ENCODE measurements around the gene KLHL29. TPM values are rescaled to one million over a fixed set of nuclear protein-coding genes. Genes with fewer than 3 reads are reported as not detected.

Gene KLHL29
- total RNA-seq, 2 donors from 2014 or later, result 2.0 to 4.2 TPM

- H3K9me3 ChIP-seq, result peaks cover 0 to 4% of the 10 kb centered on the region in 2 donors
- no peak overlapping the region for H3K4me3 ChIP-seq
- H3K36me3 ChIP-seq, result peaks cover 6% of the 10 kb centered on the region
- no peak for TF ChIP-seq CTCF (IDR thresholded peaks at IDR 0.05)
- no peak for DNase-seq (ENCODE audit: low spot score)
- H3K4me1 ChIP-seq, result no peaks in the 10 kb centered on the region
- H3K27me3 ChIP-seq, result no peaks in the 10 kb centered on the region
- no peak overlapping the region for H3K27ac ChIP-seq
These were observed 260.3 kb downstream of the KLHL29 start for GRCh38 chr2:23645230-23645808.

GRCh38 chr2:23647563-23647962 lies 262.6 kb downstream of the KLHL29 start:
- TF ChIP-seq CTCF (IDR thresholded peaks at IDR 0.05), result no peak
- no peak for DNase-seq (ENCODE audit: low spot score)
- no peak overlapping the region for H3K4me3 ChIP-seq
- H3K9me3 ChIP-seq, result peaks cover 0 to 4% of the 10 kb centered on the region in 2 donors
- no peak overlapping the region for H3K27ac ChIP-seq
- no peaks in the 10 kb centered on the region for H3K27me3 ChIP-seq
- H3K4me1 ChIP-seq, result no peaks in the 10 kb centered on the region
- H3K36me3 ChIP-seq, result peaks cover 6% of the 10 kb centered on the region

- no peak overlapping the region for H3K27ac ChIP-seq
- DNase-seq (ENCODE audit: low spot score), result no peak
These were observed 264.3 kb downstream of the KLHL29 start for GRCh38 chr2:23649303-23649702.

GRCh38 chr2:23649819-23650218 lies 264.8 kb downstream of the KLHL29 start:
- DNase-seq (ENCODE audit: low spot score), result no peak
- H3K27me3 ChIP-seq, result no peaks in the 10 kb centered on the region
- TF ChIP-seq CTCF (IDR thresholded peaks at IDR 0.05), result no peak
- H3K4me1 ChIP-seq, result no peaks in the 10 kb centered on the region
- H3K27ac ChIP-seq, result no peak overlapping the region
- no peak overlapping the region for H3K4me3 ChIP-seq
- no peaks in the 10 kb centered on the region for H3K9me3 ChIP-seq
- no peaks in the 10 kb centered on the region for H3K36me3 ChIP-seq

More at GRCh38 chr2:23649303-23649702, 264.3 kb downstream of the KLHL29 start:
- no peaks in the 10 kb centered on the region for H3K9me3 ChIP-seq
- no peak for TF ChIP-seq CTCF (IDR thresholded peaks at IDR 0.05)
- no peak overlapping the region for H3K4me3 ChIP-seq
- H3K36me3 ChIP-seq, result no peaks in the 10 kb centered on the region
- H3K4me1 ChIP-seq, result no peaks in the 10 kb centered on the region
- no peaks in the 10 kb centered on the region for H3K27me3 ChIP-seq

- H3K4me1 ChIP-seq, result no peaks in the 10 kb centered on the region
- no peak for DNase-seq (ENCODE audit: low spot score)
- H3K9me3 ChIP-seq, result no peaks in the 10 kb centered on the region
- H3K4me3 ChIP-seq, result no peak overlapping the region
- no peaks in the 10 kb centered on the region for H3K27me3 ChIP-seq
- no peak for TF ChIP-seq CTCF (IDR thresholded peaks at IDR 0.05)
- no peaks in the 10 kb centered on the region for H3K36me3 ChIP-seq
- H3K27ac ChIP-seq, result no peak overlapping the region
These were observed 266.5 kb downstream of the KLHL29 start for GRCh38 chr2:23651187-23652080.
